Measurements from ENCODE around the gene LRRC7. TPM values are rescaled to one million over a fixed set of nuclear protein-coding genes. Genes with fewer than 3 reads are reported as not detected.

The LRRC7 gene
- total RNA-seq, 3 donors from 2014 or later (not counting 1 experiment from before 2014, with no cell fraction given): not detected

- H3K36me3 Mint-ChIP-seq: no peaks in the 10 kb centered on the region
- DNase-seq (no peak), ATAC-seq (no peak)
- peaks cover 5 to 16% of the 10 kb centered on the region in 2 donors for H3K9me3 Mint-ChIP-seq
- Histone ChIP-seq H3K4me1 (ENCODE audit: control insufficient read depth, insufficient read depth, low read length) (no peaks in the 10 kb centered on the region), H3K27ac (ENCODE audit: low read length) (no peak overlapping the region), H3K36me3 (ENCODE audit: control insufficient read depth, insufficient read depth, low read length) (no peaks in the 10 kb centered on the region), H3K27me3 (ENCODE audit: control insufficient read depth, insufficient read depth, low read length) (no peaks in the 10 kb centered on the region), H3K9me3 (ENCODE audit: control insufficient read depth, insufficient read depth, low read length) (peaks cover 3% of the 10 kb centered on the region), H3K4me3 (ENCODE audit: low read length) (no peak overlapping the region)
- no peak overlapping the region for H3K4me3 Mint-ChIP-seq
- no peaks in the 10 kb centered on the region for H3K27me3 Mint-ChIP-seq (ENCODE audit: low read depth in 2 of 2)
- 95% methylated on average over 5 of the region's 7 CpGs for WGBS (ENCODE audit: insufficient coverage)
- no peak overlapping the region for H3K27ac Mint-ChIP-seq
- H3K4me1 Mint-ChIP-seq: no peaks in the 10 kb centered on the region
- TF ChIP-seq CTCF (IDR thresholded peaks at IDR 0.05): no peak
- intact Hi-C loops (cut with micrococcal nuclease): no loop called here
Observed at GRCh38 chr1:69523461-69523860, 44.3 kb upstream of the LRRC7 start.

GRCh38 chr1:69524015-69524414 is 43.7 kb upstream of the LRRC7 start:
- Histone ChIP-seq H3K36me3 (ENCODE audit: control insufficient read depth, insufficient read depth, low read length) (no peaks in the 10 kb centered on the region), H3K9me3 (ENCODE audit: control insufficient read depth, insufficient read depth, low read length) (peaks cover 3% of the 10 kb centered on the region), H3K4me3 (ENCODE audit: low read length) (no peak overlapping the region), H3K27ac (ENCODE audit: low read length) (no peak overlapping the region), H3K4me1 (ENCODE audit: control insufficient read depth, insufficient read depth, low read length) (no peaks in the 10 kb centered on the region), H3K27me3 (ENCODE audit: control insufficient read depth, insufficient read depth, low read length) (no peaks in the 10 kb centered on the region)
- H3K4me3 Mint-ChIP-seq: no peak overlapping the region
- intact Hi-C loops (cut with micrococcal nuclease): no loop called here
- no peak overlapping the region for H3K27ac Mint-ChIP-seq
- no peak for ATAC-seq
- WGBS (ENCODE audit: insufficient coverage): 75% methylated on average over 1 of the region's 1 CpG
- H3K36me3 Mint-ChIP-seq: no peaks in the 10 kb centered on the region
- H3K27me3 Mint-ChIP-seq (ENCODE audit: low read depth in 2 of 2): no peaks in the 10 kb centered on the region
- no peak for DNase-seq
- peaks cover 5 to 16% of the 10 kb centered on the region in 2 donors for H3K9me3 Mint-ChIP-seq
- no peak for TF ChIP-seq CTCF (IDR thresholded peaks at IDR 0.05)
- H3K4me1 Mint-ChIP-seq: no peaks in the 10 kb centered on the region

GRCh38 chr1:69527273-69527672 is 40.4 kb upstream of the LRRC7 start:
- peaks cover 5 to 16% of the 10 kb centered on the region in 2 donors for H3K9me3 Mint-ChIP-seq
- H3K27me3 Mint-ChIP-seq (ENCODE audit: low read depth in 2 of 2): no peaks in the 10 kb centered on the region
- TF ChIP-seq CTCF (IDR thresholded peaks at IDR 0.05): no peak
- no peak overlapping the region for H3K4me3 Mint-ChIP-seq
- no peaks in the 10 kb centered on the region for H3K27me3 ChIP-seq (ENCODE audit: control insufficient read depth, insufficient read depth, low read length)
- WGBS (ENCODE audit: insufficient coverage): 59% methylated on average over 2 of the region's 2 CpGs
- no peak for DNase-seq
- H3K4me1 ChIP-seq (ENCODE audit: control insufficient read depth, insufficient read depth, low read length): no peaks in the 10 kb centered on the region
- H3K9me3 ChIP-seq (ENCODE audit: control insufficient read depth, insufficient read depth, low read length): peaks cover 3% of the 10 kb centered on the region
- H3K36me3 ChIP-seq (ENCODE audit: control insufficient read depth, insufficient read depth, low read length): no peaks in the 10 kb centered on the region
- ATAC-seq: no peak
- no peak overlapping the region for H3K27ac Mint-ChIP-seq
- H3K27ac ChIP-seq (ENCODE audit: low read length): no peak overlapping the region
- intact Hi-C loops (cut with micrococcal nuclease): no loop called here
- no peak overlapping the region for H3K4me3 ChIP-seq (ENCODE audit: low read length)
- H3K4me1 Mint-ChIP-seq: no peaks in the 10 kb centered on the region
- peaks cover under 1% of the 10 kb centered on the region for H3K36me3 Mint-ChIP-seq

GRCh38 chr1:69528376-69528775 is 39.3 kb upstream of the LRRC7 start:
- H3K27me3 ChIP-seq (ENCODE audit: control insufficient read depth, insufficient read depth, low read length): no peaks in the 10 kb centered on the region
- TF ChIP-seq CTCF (IDR thresholded peaks at IDR 0.05): no peak
- Mint-ChIP-seq H3K9me3 (peaks cover 8 to 20% of the 10 kb centered on the region in 2 donors), H3K36me3 (peaks cover 8% of the 10 kb centered on the region), H3K27ac (no peak overlapping the region), H3K27me3 (ENCODE audit: low read depth in 2 of 2) (no peaks in the 10 kb centered on the region), H3K4me3 (no peak overlapping the region), H3K4me1 (no peaks in the 10 kb centered on the region)
- DNase-seq (no peak), ATAC-seq (no peak)
- H3K4me3 ChIP-seq (ENCODE audit: low read length): no peak overlapping the region
- no peaks in the 10 kb centered on the region for H3K4me1 ChIP-seq (ENCODE audit: control insufficient read depth, insufficient read depth, low read length)
- no peak overlapping the region for H3K27ac ChIP-seq (ENCODE audit: low read length)
- H3K36me3 ChIP-seq (ENCODE audit: control insufficient read depth, insufficient read depth, low read length): no peaks in the 10 kb centered on the region
- intact Hi-C loops (cut with micrococcal nuclease): no loop called here
- peaks cover 3% of the 10 kb centered on the region for H3K9me3 ChIP-seq (ENCODE audit: control insufficient read depth, insufficient read depth, low read length)
- 33% methylated on average over 1 of the region's 2 CpGs for WGBS (ENCODE audit: insufficient coverage)

Data from natural killer cell (primary cell).